Right renal pelvis (tissue), 4 donors: ENCODE measurements around the gene FBXO10. TPM values are rescaled to one million over a fixed set of nuclear protein-coding genes. Genes with fewer than 3 reads are reported as not detected.
A peak's percentile ranks its signal among the peaks of the same experiment; 100 is the strongest.

Experiments
- DNase-seq, 4 donors: peaks; one replicate each; pipeline ENCODE4 v3.0.0-alpha.2; 2013; ENCODE audit warnings: low read depth in 4 of 4, low spot score in 3 of 4, missing footprints in 1 of 4
- polyA plus RNA-seq, 4 donors: library from polyadenylated mRNA; unstranded; fragments of 120-200 nt; gene quantifications; one replicate each; pipeline ENCODE4 v1.2.1, GENCODE V29; 2013; ENCODE audit not compliant: insufficient read length in 4 of 4

Gene FBXO10
- polyA plus RNA-seq, 4 donors: 13.3 to 14.8 (median 13.7) TPM

- no peak for DNase-seq
These were observed 24.3 kb downstream of the FBXO10 start for GRCh38 chr9:37551888-37552287.

- no peak for DNase-seq
These were observed 24.7 kb downstream of the FBXO10 start for GRCh38 chr9:37551468-37551867.

GRCh38 chr9:37550781-37551180 is 25.4 kb downstream of the FBXO10 start:
- no peak for DNase-seq

GRCh38 chr9:37549527-37549926 is 26.7 kb downstream of the FBXO10 start:
- DNase-seq: no peak

GRCh38 chr9:37547328-37547878 is 28.8 kb downstream of the FBXO10 start:
- DNase-seq: no peak

- DNase-seq: no peak
These were observed 32.7 kb downstream of the FBXO10 start for GRCh38 chr9:37543468-37543867.

GRCh38 chr9:37542895-37543294 is 33.3 kb downstream of the FBXO10 start:
- no peak for DNase-seq

- no peak for DNase-seq
These were observed 33.7 kb downstream of the FBXO10 start for GRCh38 chr9:37542488-37542887.

- DNase-seq: no peak
These were observed 34.7 kb downstream of the FBXO10 start for GRCh38 chr9:37541465-37541864.

- DNase-seq: peak in 3 of 4 donors; percentile 2 to 20 (median 6)
These were observed 35.5 kb downstream of the FBXO10 start for GRCh38 chr9:37540634-37541033.

- DNase-seq: no peak
These were observed 36.5 kb downstream of the FBXO10 start for GRCh38 chr9:37539634-37540033.

- no peak for DNase-seq
These were observed 38.1 kb downstream of the FBXO10 start for GRCh38 chr9:37538099-37538498.

GRCh38 chr9:37534901-37535300 is 41.3 kb downstream of the FBXO10 start:
- no peak for DNase-seq

GRCh38 chr9:37534412-37534811 is 41.8 kb downstream of the FBXO10 start:
- no peak for DNase-seq

GRCh38 chr9:37531699-37532098 is 44.5 kb downstream of the FBXO10 start:
- no peak for DNase-seq

- DNase-seq: peak; percentile 16 to 44 (median 38)
These were observed 47.3 kb downstream of the FBXO10 start for GRCh38 chr9:37528652-37529471.

GRCh38 chr9:37523916-37524315 is 52.3 kb downstream of the FBXO10 start:
- DNase-seq: no peak

- no peak for DNase-seq
These were observed 53.2 kb downstream of the FBXO10 start for GRCh38 chr9:37522971-37523370.

GRCh38 chr9:37521111-37521510 is 55.1 kb downstream of the FBXO10 start:
- DNase-seq: no peak

- DNase-seq: no peak
These were observed 55.5 kb downstream of the FBXO10 start for GRCh38 chr9:37520641-37521040.

- DNase-seq: no peak
These were observed 58.3 kb downstream of the FBXO10 start for GRCh38 chr9:37517923-37518322.

GRCh38 chr9:37515620-37516258 is 60.4 kb downstream of the FBXO10 start:
- DNase-seq: no peak
